ENCODE results near the gene CCDC116.

- TF ChIP-seq, protein P1, sequence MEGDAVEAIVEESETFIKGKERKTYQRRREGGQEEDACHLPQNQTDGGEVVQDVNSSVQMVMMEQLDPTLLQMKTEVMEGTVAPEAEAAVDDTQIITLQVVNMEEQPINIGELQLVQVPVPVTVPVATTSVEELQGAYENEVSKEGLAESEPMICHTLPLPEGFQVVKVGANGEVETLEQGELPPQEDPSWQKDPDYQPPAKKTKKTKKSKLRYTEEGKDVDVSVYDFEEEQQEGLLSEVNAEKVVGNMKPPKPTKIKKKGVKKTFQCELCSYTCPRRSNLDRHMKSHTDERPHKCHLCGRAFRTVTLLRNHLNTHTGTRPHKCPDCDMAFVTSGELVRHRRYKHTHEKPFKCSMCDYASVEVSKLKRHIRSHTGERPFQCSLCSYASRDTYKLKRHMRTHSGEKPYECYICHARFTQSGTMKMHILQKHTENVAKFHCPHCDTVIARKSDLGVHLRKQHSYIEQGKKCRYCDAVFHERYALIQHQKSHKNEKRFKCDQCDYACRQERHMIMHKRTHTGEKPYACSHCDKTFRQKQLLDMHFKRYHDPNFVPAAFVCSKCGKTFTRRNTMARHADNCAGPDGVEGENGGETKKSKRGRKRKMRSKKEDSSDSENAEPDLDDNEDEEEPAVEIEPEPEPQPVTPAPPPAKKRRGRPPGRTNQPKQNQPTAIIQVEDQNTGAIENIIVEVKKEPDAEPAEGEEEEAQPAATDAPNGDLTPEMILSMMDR (IDR thresholded peaks at IDR 0.05; ENCODE audit: low read depth, low read length), result 0 out of 2 replicates have a peak, but pooled peaks have one; percentile 8
- TF ChIP-seq EZH2phosphoT487 (IDR thresholded peaks at IDR 0.05; ENCODE audit: low read depth), result no peak
These were observed 27.4 kb downstream of the CCDC116 start for GRCh38 chr22:21659864-21660525.
